K562 (cell line): Measurements from ENCODE around the gene TTC8. TPM values are rescaled to one million over a fixed set of nuclear protein-coding genes. Genes with fewer than 3 reads are reported as not detected.
"Not testable (repeated sequence)": the region's sequence is repeated elsewhere in the genome, so short reads cannot be mapped to it uniquely, and the experiment has no call there.

Experiments
- ATAC-seq: fragments of 200-7000 bp; cut with Tn5 transposase; 3 replicates; pipeline ENCODE4 v1.9.1; 2020; ENCODE audit warnings: moderate library complexity
- BruUV-seq: library from RNA; stranded (reverse); fragments of 400-500 nt; replicated peaks from 2 replicates; lab custom pipeline; 2021; lab: Mats Ljungman, UMichigan
- CTCF ChIA-PET: fragments of 300-600 bp; formaldehyde crosslinking; extraction: SDS; loops from one replicate; lab custom pipeline; 2021; ENCODE audit warnings: low intra/inter-chr PET ratio; lab: Yijun Ruan, JAX
- POLR2A ChIA-PET: fragments of 300-600, 350-650 bp; sonication (Branson Sonifier 250); formaldehyde crosslinking; extraction: SDS; loops from one replicate; lab custom pipeline; 2021; ENCODE audit warnings: antibody characterized with exemption, inconsistent platforms; lab: Yijun Ruan, JAX
- DNase-seq, 4 experiments: peaks; one replicate each; pipeline versions ENCODE4 v3.0.0 to v3.0.0-alpha.2; 2011 to 2018; ENCODE audit warnings: low spot score in 3 of 4, mixed read lengths in 3 of 4; ENCODE audit errors: extremely low read depth in 1 of 4
- FAIRE-seq: peaks from 2 replicates; lab custom pipeline; 2011; peaks lifted over from hg19 to GRCh38; lab: Jason Lieb, UNC
- H2AFZ ChIP-seq: 2 replicates; pipeline ENCODE4 v1.6.0; 2011; ENCODE audit warnings: low read depth, low read length, control low read depth, inconsistent platforms
- H3K27ac ChIP-seq: fragments of 200-600 bp; 3 replicates; pipeline ENCODE4 v1.8.0; 2011; ENCODE audit warnings: low read depth, mild to moderate bottlenecking, control low read depth, inconsistent platforms, low read length, moderate library complexity, mixed read lengths; ENCODE audit errors: extremely low read depth
- H3K27me3 ChIP-seq, 2 experiments: fragments of 300-600 bp in 1 of 2; 2 replicates in 1 of 2; 3 replicates in 1 of 2; pipeline versions ENCODE4 v1.6.0 to v1.8.0; 2011; ENCODE audit warnings: inconsistent platforms in 2 of 2, low read length in 2 of 2, mild to moderate bottlenecking in 1 of 2, mixed read lengths in 1 of 2, moderate library complexity in 1 of 2; ENCODE audit not compliant: control insufficient read depth in 2 of 2, insufficient read depth in 2 of 2
- H3K36me3 ChIP-seq: fragments of 300-600 bp; 3 replicates; pipeline ENCODE4 v1.8.0; 2011; ENCODE audit warnings: mild to moderate bottlenecking, low read length, inconsistent platforms; ENCODE audit not compliant: control insufficient read depth, insufficient read depth
- H3K4me1 ChIP-seq, 2 experiments: fragments of 200-600 bp in 1 of 2; replicated peaks in 1 of 2; 2 replicates in 1 of 2; 3 replicates in 1 of 2; pipeline versions ENCODE4 v1.5.1 to v1.8.0; 2011; ENCODE audit warnings: inconsistent platforms in 2 of 2, low read length in 2 of 2, mild to moderate bottlenecking in 1 of 2, mixed read lengths in 1 of 2, moderate library complexity in 1 of 2; ENCODE audit not compliant: control insufficient read depth in 2 of 2, insufficient read depth in 2 of 2
- H3K4me2 ChIP-seq: 2 replicates; pipeline ENCODE4 v1.6.1; 2011; ENCODE audit warnings: low read length, control low read depth, inconsistent platforms, mixed read lengths; ENCODE audit not compliant: insufficient read depth
- H3K4me3 ChIP-seq: fragments of 200-600 bp; sonication (generic), shearing (Covaris generic); 2 replicates; pipeline ENCODE4 v1.5.1; 2016; ENCODE audit warnings: control low read depth, inconsistent platforms
- H3K79me2 ChIP-seq: fragments of 200-600 bp; 3 replicates; pipeline ENCODE4 v1.8.0; 2011; ENCODE audit warnings: low read length, inconsistent platforms; ENCODE audit not compliant: control insufficient read depth, insufficient read depth
- H3K9ac ChIP-seq, 2 experiments: 2 replicates each; pipeline versions ENCODE4 v1.6.0 to v1.6.1; 2011; ENCODE audit warnings: low read depth in 2 of 2, low read length in 2 of 2, control low read depth in 1 of 2, inconsistent platforms in 1 of 2, mild to moderate bottlenecking in 1 of 2, mixed read lengths in 1 of 2; ENCODE audit not compliant: insufficient read depth in 1 of 2
- H3K9me1 ChIP-seq: one replicate; pipeline ENCODE4 v1.6.0; 2011; ENCODE audit warnings: inconsistent platforms, mild to moderate bottlenecking, low read length, moderate library complexity; ENCODE audit not compliant: control insufficient read depth, insufficient read depth
- H3K9me3 ChIP-seq: replicated peaks from 2 replicates; pipeline ENCODE4 v1.5.1; 2011; ENCODE audit warnings: low read depth, low read length, inconsistent platforms; ENCODE audit not compliant: control insufficient read depth, insufficient read depth
- H4K20me1 ChIP-seq: replicated peaks from 2 replicates; pipeline ENCODE4 v1.6.1; 2011; ENCODE audit warnings: low read length, inconsistent platforms, mixed read lengths; ENCODE audit not compliant: control insufficient read depth, insufficient read depth
- ARID1B ChIP-seq: fragments of 450-650 bp; IDR thresholded peaks from 2 replicates; pipeline ENCODE4 v1.6.1; 2016; ENCODE audit warnings: antibody characterized with exemption, mild to moderate bottlenecking, inconsistent platforms
- DEAF1 ChIP-seq: fragments of 450-650 bp; formaldehyde crosslinking; IDR thresholded peaks from 2 replicates; pipeline ENCODE4 v1.4.0; 2020; ENCODE audit warnings: mild to moderate bottlenecking, moderate library complexity
- HEY1 ChIP-seq: fragments of 250-450 bp; sonication (Bioruptor Pico); IDR thresholded peaks from 2 replicates; pipeline ENCODE4 v1.5.0; 2020; ENCODE audit warnings: mild to moderate bottlenecking, moderate library complexity, borderline replicate concordance
- HMG20B ChIP-seq: fragments of 250-450 bp; sonication (Bioruptor Pico); IDR thresholded peaks from 2 replicates; pipeline ENCODE4 v1.5.0; 2021; ENCODE audit warnings: mild to moderate bottlenecking
- POLR2G ChIP-seq: fragments of 200-400 bp; formaldehyde crosslinking; IDR thresholded peaks from 2 replicates; pipeline ENCODE4 v1.6.1; 2017; ENCODE audit warnings: low read depth, mild to moderate bottlenecking, antibody characterized with exemption, low read length, moderate library complexity
- SETDB1 ChIP-seq: IDR thresholded peaks from one replicate; pipeline ENCODE4 v1.6.1; 2012; ENCODE audit warnings: low read length, control low read depth, inconsistent platforms
- ZNF398 ChIP-seq: fragments of 250-450 bp; sonication (Bioruptor Pico); IDR thresholded peaks from 2 replicates; pipeline ENCODE4 v1.8.0; 2021; ENCODE audit warnings: moderate library complexity, mild to moderate bottlenecking, inconsistent platforms
- ZNF41 ChIP-seq: fragments of 250-450 bp; sonication (Bioruptor Pico); conservative IDR thresholded peaks from 2 replicates; pipeline ENCODE4 v1.4.0; 2020; ENCODE audit warnings: mild to moderate bottlenecking
- WGBS: fragments of 100-300 bp; shearing (Covaris generic); methylation state at CpG from one replicate; pipeline ENCODE4 v1.1.6; 2016; ENCODE audit warnings: low coverage, mixed read lengths; ENCODE audit not compliant: insufficient coverage; ENCODE audit errors: missing lambda C conversion rate; 5-methylcytosine and 5-hydroxymethylcytosine counted together
- in situ Hi-C: fragments of 300-500 bp; cut with MboI; formaldehyde crosslinking; loops from 4 replicates; pipeline ENCODE4 v1.15.0; 2018; ENCODE audit warnings: inconsistent platforms, mixed read lengths
- intact Hi-C: fragments of 100-400 bp; cut with micrococcal nuclease; formaldehyde crosslinking; loops from 2 replicates; pipeline ENCODE4 v1.14.2; 2022
- polyA plus RNA-seq, 8 experiments: library from polyadenylated mRNA; depleted of rRNA in 4 of 8; stranded (reverse) in 5 of 8; unstranded in 3 of 8; fragments of >200 nt; fragmentation: Nextera tagmentation in 2 of 8; fragmentation: Illumina TruSeq in 1 of 8; extraction: Ambion mirVana in 2 of 8; extraction: Trizol in 1 of 8; gene quantifications; 2 replicates each; pipeline versions ENCODE4 v1.2.1 to v1.2.3, GENCODE V29; 2011 to 2014; ENCODE audit warnings: inconsistent platforms in 1 of 8, missing spikeins in 1 of 8
- total RNA-seq, 7 experiments: library from RNA; depleted of rRNA in 6 of 7; stranded (reverse); fragments of >200 nt in 6 of 7; fragmentation: Illumina TruSeq in 2 of 7; extraction: Trizol in 2 of 7; gene quantifications; 2 replicates each; pipeline versions ENCODE4 v1.2.1 to v1.2.3, GENCODE V29; 2011 to 2021; ENCODE audit warnings: low replicate concordance in 1 of 7

TTC8 gene
- total and polyA plus RNA-seq, 9 of the 15 experiments (the other 6 are each of a cell fraction or from before 2014, with no cell fraction given) = 7.3 to 22.7 (median 9.6) TPM

- TF ChIP-seq POLR2G = no peak
- no peak for TF ChIP-seq HEY1 (CRISPR knock-in tag)
- no peak for TF ChIP-seq ZNF398 (CRISPR knock-in tag)
- TF ChIP-seq SETDB1 = no peak
- no peak for TF ChIP-seq DEAF1 (CRISPR knock-in tag)
Observed at GRCh38 chr14:88853129-88853528, 28.7 kb downstream of the TTC8 start (continued).

GRCh38 chr14:88856786-88857366, 32.4 kb downstream of the TTC8 start:
- H3K79me2 ChIP-seq = no peaks in the 10 kb centered on the region
- TF ChIP-seq ZNF41 (CRISPR knock-in tag) (no peak), ARID1B (no peak), HMG20B (CRISPR knock-in tag) (no peak)
- BruUV-seq = no TSS peak
- WGBS = 100% methylated on average over 1 of the region's 1 CpG
- H3K9me1 ChIP-seq = no peaks in the 10 kb centered on the region
- no peak overlapping the region for H2AFZ ChIP-seq
- DNase-seq = no peak
- CTCF ChIA-PET = no interaction called here
- no peak overlapping the region for H3K27ac ChIP-seq
- H3K27me3 ChIP-seq = no peaks in the 10 kb centered on the region
- in situ Hi-C loops = no loop called here
- H3K4me3 ChIP-seq = no peak overlapping the region
- H3K4me1 ChIP-seq = no peaks in the 10 kb centered on the region
- H3K9ac ChIP-seq = no peak overlapping the region
- no peaks in the 10 kb centered on the region for H3K36me3 ChIP-seq
- H3K4me2 ChIP-seq = no peak overlapping the region
- no peak for ATAC-seq
- no peaks in the 10 kb centered on the region for H4K20me1 ChIP-seq
- H3K9me3 ChIP-seq = no peaks in the 10 kb centered on the region
- FAIRE-seq = no peak
- POLR2A ChIA-PET = no interaction called here
- intact Hi-C loops = no loop called here

- H3K4me1 ChIP-seq, in situ Hi-C loops, H3K9ac ChIP-seq, H2AFZ ChIP-seq, H3K4me3 ChIP-seq, intact Hi-C loops, ATAC-seq, H3K27me3 ChIP-seq, H3K4me2 ChIP-seq, FAIRE-seq, H4K20me1 ChIP-seq, DNase-seq, H3K27ac ChIP-seq, H3K79me2 ChIP-seq, POLR2A ChIA-PET, H3K9me1 ChIP-seq, H3K9me3 ChIP-seq, H3K36me3 ChIP-seq, CTCF ChIA-PET, BruUV-seq: not testable (repeated sequence)
- WGBS = 40% methylated on average over 1 of the region's 3 CpGs
Observed at GRCh38 chr14:88857861-88858260, 33.4 kb downstream of the TTC8 start.
